Activated naive CD4-positive, alpha-beta T cell treated with anti-CD3 and anti-CD28 coated beads for 36 hours (primary cell): ENCODE data around the gene STARD9. TPM values are rescaled to one million over a fixed set of nuclear protein-coding genes. Genes with fewer than 3 reads are reported as not detected.
"Not testable (repeated sequence)": the region's sequence is repeated elsewhere in the genome, so short reads cannot be mapped to it uniquely, and the experiment has no call there.

Experiments used
- CTCF ChIA-PET: fragments of 350-600 bp; sonication (Branson Sonifier 250); formaldehyde crosslinking; loops from one replicate; lab custom pipeline; 2021; ENCODE audit warnings: antibody characterized with exemption; lab: Charles Lee
- DNase-seq: peaks from one replicate; pipeline ENCODE4 v3.0.0-alpha.2; 2020
- H3K27ac Mint-ChIP-seq: one replicate; pipeline ENCODE4 v1.8.0; 2021; ENCODE audit warnings: mild to moderate bottlenecking, mixed read lengths
- H3K27me3 Mint-ChIP-seq: one replicate; pipeline ENCODE4 v1.8.0; 2021; ENCODE audit warnings: low read depth, mixed read lengths
- H3K36me3 Mint-ChIP-seq: one replicate; pipeline ENCODE4 v1.8.0; 2021; ENCODE audit warnings: low read depth, mixed read lengths
- H3K4me1 Mint-ChIP-seq: one replicate; pipeline ENCODE4 v1.8.0; 2021; ENCODE audit warnings: low read depth, mixed read lengths
- H3K4me3 Mint-ChIP-seq: one replicate; pipeline ENCODE4 v1.8.0; 2021; ENCODE audit warnings: mild to moderate bottlenecking, moderate library complexity, mixed read lengths
- H3K9me3 Mint-ChIP-seq: one replicate; pipeline ENCODE4 v1.8.0; 2021; ENCODE audit warnings: mixed read lengths
- intact Hi-C: fragments of 100-400 bp; cut with micrococcal nuclease; formaldehyde crosslinking; loops from one replicate; pipeline ENCODE4 v1.15.1; 2023
- total RNA-seq, 2 experiments: library from RNA; stranded (reverse); gene quantifications; one replicate each; pipeline ENCODE4 v1.2.3, GENCODE V29; 2021

Gene STARD9
- total RNA-seq, 2 experiments from 2014 or later = 1.9 to 2.5 TPM

- intact Hi-C loops = no loop called here
Observed at GRCh38 chr15:42665827-42666226, 90.4 kb downstream of the STARD9 start.

GRCh38 chr15:42667855-42668254 is 92.4 kb downstream of the STARD9 start:
- CTCF ChIA-PET = no interaction called here
- H3K4me1 Mint-ChIP-seq = no peaks in the 10 kb centered on the region
- intact Hi-C loops = no loop called here
- no peaks in the 10 kb centered on the region for H3K27me3 Mint-ChIP-seq
- no peak overlapping the region for H3K4me3 Mint-ChIP-seq
- no peaks in the 10 kb centered on the region for H3K9me3 Mint-ChIP-seq
- DNase-seq = no peak
- no peak overlapping the region for H3K27ac Mint-ChIP-seq
- H3K36me3 Mint-ChIP-seq = no peaks in the 10 kb centered on the region

More at GRCh38 chr15:42665827-42666226, 90.4 kb downstream of the STARD9 start:
- H3K27ac Mint-ChIP-seq = no peak overlapping the region
- CTCF ChIA-PET = no interaction called here
- H3K9me3 Mint-ChIP-seq = no peaks in the 10 kb centered on the region
- no peak for DNase-seq
- H3K4me1 Mint-ChIP-seq = no peaks in the 10 kb centered on the region
- no peaks in the 10 kb centered on the region for H3K27me3 Mint-ChIP-seq
- H3K4me3 Mint-ChIP-seq = no peak overlapping the region
- no peaks in the 10 kb centered on the region for H3K36me3 Mint-ChIP-seq

- H3K27ac Mint-ChIP-seq = no peak overlapping the region
- DNase-seq = no peak
- no peaks in the 10 kb centered on the region for H3K4me1 Mint-ChIP-seq
- no peak overlapping the region for H3K4me3 Mint-ChIP-seq
- CTCF ChIA-PET = no interaction called here
- H3K9me3 Mint-ChIP-seq = no peaks in the 10 kb centered on the region
- no peaks in the 10 kb centered on the region for H3K36me3 Mint-ChIP-seq
- no peaks in the 10 kb centered on the region for H3K27me3 Mint-ChIP-seq
- intact Hi-C loops = no loop called here
Observed at GRCh38 chr15:42670451-42670850, 95.0 kb downstream of the STARD9 start.

- no peak for DNase-seq
- intact Hi-C loops = no loop called here
- Mint-ChIP-seq H3K27ac (no peak overlapping the region), H3K36me3 (no peaks in the 10 kb centered on the region), H3K27me3 (no peaks in the 10 kb centered on the region), H3K4me1 (no peaks in the 10 kb centered on the region), H3K9me3 (no peaks in the 10 kb centered on the region), H3K4me3 (no peak overlapping the region)
- CTCF ChIA-PET = no interaction called here
Observed at GRCh38 chr15:42672444-42672843, 97.0 kb downstream of the STARD9 start.

- intact Hi-C loops = no loop called here
- Mint-ChIP-seq H3K4me3 (no peak overlapping the region), H3K4me1 (no peaks in the 10 kb centered on the region)
Observed at GRCh38 chr15:42674472-42674871, 99.1 kb downstream of the STARD9 start.

GRCh38 chr15:42675021-42675420 is 99.6 kb downstream of the STARD9 start:
- no peaks in the 10 kb centered on the region for H3K9me3 Mint-ChIP-seq
- peaks cover 3% of the 10 kb centered on the region for H3K4me1 Mint-ChIP-seq
- CTCF ChIA-PET = no interaction called here
- DNase-seq = no peak
- H3K4me3 Mint-ChIP-seq = no peak overlapping the region
- no peaks in the 10 kb centered on the region for H3K27me3 Mint-ChIP-seq
- no peak overlapping the region for H3K27ac Mint-ChIP-seq
- intact Hi-C loops = no loop called here
- no peaks in the 10 kb centered on the region for H3K36me3 Mint-ChIP-seq

More at GRCh38 chr15:42674472-42674871, 99.1 kb downstream of the STARD9 start:
- CTCF ChIA-PET = no interaction called here
- no peak for DNase-seq
- no peak overlapping the region for H3K27ac Mint-ChIP-seq
- H3K27me3 Mint-ChIP-seq = no peaks in the 10 kb centered on the region
- H3K9me3 Mint-ChIP-seq = no peaks in the 10 kb centered on the region
- H3K36me3 Mint-ChIP-seq = no peaks in the 10 kb centered on the region

GRCh38 chr15:42679285-42680141 is 104.1 kb downstream of the STARD9 start:
- H3K27ac Mint-ChIP-seq = no peak overlapping the region
- CTCF ChIA-PET = no interaction called here
- H3K4me3 Mint-ChIP-seq = no peak overlapping the region
- peaks cover 9% of the 10 kb centered on the region for H3K4me1 Mint-ChIP-seq
- intact Hi-C loops = no loop called here
- no peak for DNase-seq
- peaks cover 2% of the 10 kb centered on the region for H3K36me3 Mint-ChIP-seq
- no peaks in the 10 kb centered on the region for H3K9me3 Mint-ChIP-seq
- no peaks in the 10 kb centered on the region for H3K27me3 Mint-ChIP-seq

- H3K36me3 Mint-ChIP-seq, intact Hi-C loops: not testable (repeated sequence)
Observed at GRCh38 chr15:42680142-42680482, 104.7 kb downstream of the STARD9 start.

GRCh38 chr15:42681119-42681518 is 105.7 kb downstream of the STARD9 start:
- H3K9me3 Mint-ChIP-seq = no peaks in the 10 kb centered on the region
- intact Hi-C loops = no loop called here
- no peak for DNase-seq
- H3K36me3 Mint-ChIP-seq = peaks cover 2% of the 10 kb centered on the region
- H3K27me3 Mint-ChIP-seq = no peaks in the 10 kb centered on the region
- no peak overlapping the region for H3K4me3 Mint-ChIP-seq
- no peak overlapping the region for H3K27ac Mint-ChIP-seq
- H3K4me1 Mint-ChIP-seq = peaks cover 9% of the 10 kb centered on the region
- CTCF ChIA-PET = no interaction called here

More at GRCh38 chr15:42680142-42680482, 104.7 kb downstream of the STARD9 start:
- H3K4me1 Mint-ChIP-seq, H3K27ac Mint-ChIP-seq, H3K4me3 Mint-ChIP-seq, CTCF ChIA-PET, H3K27me3 Mint-ChIP-seq, H3K9me3 Mint-ChIP-seq: not testable (repeated sequence)
- peak; percentile 71 for DNase-seq

- intact Hi-C loops = no loop called here
- CTCF ChIA-PET = no interaction called here
Observed at GRCh38 chr15:42686281-42686680, 110.9 kb downstream of the STARD9 start.

GRCh38 chr15:42687740-42688139 is 112.3 kb downstream of the STARD9 start:
- no peaks in the 10 kb centered on the region for H3K27me3 Mint-ChIP-seq
- H3K27ac Mint-ChIP-seq = no peak overlapping the region
- H3K36me3 Mint-ChIP-seq = peaks cover 2% of the 10 kb centered on the region
- intact Hi-C loops = no loop called here
- DNase-seq = no peak
- H3K4me3 Mint-ChIP-seq = no peak overlapping the region
- no peaks in the 10 kb centered on the region for H3K9me3 Mint-ChIP-seq
- CTCF ChIA-PET = no interaction called here
- no peaks in the 10 kb centered on the region for H3K4me1 Mint-ChIP-seq

More at GRCh38 chr15:42686281-42686680, 110.9 kb downstream of the STARD9 start:
- DNase-seq = no peak
- Mint-ChIP-seq H3K9me3 (no peaks in the 10 kb centered on the region), H3K36me3 (peaks cover 2% of the 10 kb centered on the region), H3K4me3 (no peak overlapping the region), H3K27me3 (no peaks in the 10 kb centered on the region), H3K27ac (no peak overlapping the region), H3K4me1 (no peaks in the 10 kb centered on the region)

GRCh38 chr15:42688301-42688700 is 112.9 kb downstream of the STARD9 start:
- intact Hi-C loops = no loop called here
- DNase-seq = no peak
- no peaks in the 10 kb centered on the region for H3K9me3 Mint-ChIP-seq
- H3K27ac Mint-ChIP-seq = no peak overlapping the region
- no peaks in the 10 kb centered on the region for H3K36me3 Mint-ChIP-seq
- no peak overlapping the region for H3K4me3 Mint-ChIP-seq
- no peaks in the 10 kb centered on the region for H3K27me3 Mint-ChIP-seq
- CTCF ChIA-PET = no interaction called here
- H3K4me1 Mint-ChIP-seq = no peaks in the 10 kb centered on the region

GRCh38 chr15:42691308-42691707 is 115.9 kb downstream of the STARD9 start:
- H3K27ac Mint-ChIP-seq = no peak overlapping the region
- no peak for DNase-seq
- intact Hi-C loops = no loop called here
- H3K9me3 Mint-ChIP-seq = no peaks in the 10 kb centered on the region
- H3K36me3 Mint-ChIP-seq = no peaks in the 10 kb centered on the region
- no peaks in the 10 kb centered on the region for H3K4me1 Mint-ChIP-seq
- CTCF ChIA-PET = no interaction called here
- no peaks in the 10 kb centered on the region for H3K27me3 Mint-ChIP-seq
- no peak overlapping the region for H3K4me3 Mint-ChIP-seq
